ENCODE results near the gene GPR27. TPM values are rescaled to one million over a fixed set of nuclear protein-coding genes. Genes with fewer than 3 reads are reported as not detected.

The GPR27 gene, protein sequence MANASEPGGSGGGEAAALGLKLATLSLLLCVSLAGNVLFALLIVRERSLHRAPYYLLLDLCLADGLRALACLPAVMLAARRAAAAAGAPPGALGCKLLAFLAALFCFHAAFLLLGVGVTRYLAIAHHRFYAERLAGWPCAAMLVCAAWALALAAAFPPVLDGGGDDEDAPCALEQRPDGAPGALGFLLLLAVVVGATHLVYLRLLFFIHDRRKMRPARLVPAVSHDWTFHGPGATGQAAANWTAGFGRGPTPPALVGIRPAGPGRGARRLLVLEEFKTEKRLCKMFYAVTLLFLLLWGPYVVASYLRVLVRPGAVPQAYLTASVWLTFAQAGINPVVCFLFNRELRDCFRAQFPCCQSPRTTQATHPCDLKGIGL
- 2.7 to 3.6 TPM (median 3.1 TPM) in 5 replicates for total RNA-seq (2022; extraction: Qiagen RNA extraction)

DNA sequence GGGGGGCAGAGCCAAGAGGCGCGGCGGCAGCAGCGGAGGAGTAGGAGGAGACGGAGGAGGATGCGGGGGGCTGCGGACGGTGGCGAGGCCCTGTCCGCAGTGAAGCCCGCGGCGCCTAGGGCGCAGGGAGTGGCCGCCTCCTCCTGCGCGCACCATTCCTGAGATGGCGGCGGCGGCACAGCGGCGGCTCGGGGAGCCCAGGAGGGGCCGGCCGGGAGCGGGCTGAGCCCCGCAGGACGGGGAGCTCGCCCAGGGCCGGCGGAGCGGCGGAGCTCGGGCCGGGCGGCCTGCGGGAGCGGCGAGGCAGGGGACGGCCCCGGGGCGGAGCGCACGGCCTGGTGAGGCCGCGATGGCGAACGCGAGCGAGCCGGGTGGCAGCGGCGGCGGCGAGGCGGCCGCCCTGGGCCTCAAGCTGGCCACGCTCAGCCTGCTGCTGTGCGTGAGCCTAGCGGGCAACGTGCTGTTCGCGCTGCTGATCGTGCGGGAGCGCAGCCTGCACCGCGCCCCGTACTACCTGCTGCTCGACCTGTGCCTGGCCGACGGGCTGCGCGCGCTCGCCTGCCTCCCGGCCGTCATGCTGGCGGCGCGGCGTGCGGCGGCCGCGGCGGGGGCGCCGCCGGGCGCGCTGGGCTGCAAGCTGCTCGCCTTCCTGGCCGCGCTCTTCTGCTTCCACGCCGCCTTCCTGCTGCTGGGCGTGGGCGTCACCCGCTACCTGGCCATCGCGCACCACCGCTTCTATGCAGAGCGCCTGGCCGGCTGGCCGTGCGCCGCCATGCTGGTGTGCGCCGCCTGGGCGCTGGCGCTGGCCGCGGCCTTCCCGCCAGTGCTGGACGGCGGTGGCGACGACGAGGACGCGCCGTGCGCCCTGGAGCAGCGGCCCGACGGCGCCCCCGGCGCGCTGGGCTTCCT lies at the start of gene GPR27:
TSS of gene GPR27 (plus strand) at position 155 of the 909 bp plus-strand sequence. CDS start at position 350, 195 bp downstream.

DNA sequence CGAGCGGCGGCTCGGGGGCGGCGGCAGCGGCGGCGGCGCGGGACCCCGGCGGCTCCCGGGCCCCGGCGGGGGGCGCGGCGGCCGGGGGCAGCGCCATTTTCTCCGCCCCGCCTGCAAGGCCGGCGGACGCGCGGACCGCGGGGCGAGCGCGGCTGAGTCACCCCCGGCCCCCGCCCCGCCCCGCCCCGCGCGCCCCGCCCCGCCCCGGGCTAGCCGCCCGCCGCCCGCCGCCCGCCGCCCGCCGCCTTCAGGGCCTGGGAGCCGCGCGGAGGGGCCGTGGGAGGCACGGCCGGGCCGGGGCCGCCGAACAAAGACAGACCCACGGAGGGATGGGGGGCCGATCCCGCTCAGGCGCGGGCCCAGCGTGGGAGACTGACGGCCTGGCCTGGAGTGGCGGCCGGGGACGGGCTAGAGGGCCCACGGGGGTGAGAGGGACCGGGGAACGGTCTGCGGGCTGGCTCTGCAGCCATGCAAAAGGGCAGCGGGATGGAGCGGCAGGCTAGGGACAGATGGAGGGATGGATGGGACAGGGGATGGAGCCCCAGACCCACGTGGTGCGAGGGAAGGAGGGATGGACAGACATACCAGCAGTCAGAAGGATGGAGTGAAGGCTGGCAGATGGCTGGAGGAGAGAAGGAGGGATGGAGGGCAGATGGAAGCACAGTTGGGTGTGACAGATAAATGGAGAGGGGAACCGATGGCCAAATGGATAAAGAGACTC lies 28.2 kb upstream of the GPR27 start, which contains the start of gene EIF4E3:
TSS of gene EIF4E3 (minus strand) at position 132 of the 721 bp plus-strand sequence. CDS start at position 97, 35 bp downstream.

DNA sequence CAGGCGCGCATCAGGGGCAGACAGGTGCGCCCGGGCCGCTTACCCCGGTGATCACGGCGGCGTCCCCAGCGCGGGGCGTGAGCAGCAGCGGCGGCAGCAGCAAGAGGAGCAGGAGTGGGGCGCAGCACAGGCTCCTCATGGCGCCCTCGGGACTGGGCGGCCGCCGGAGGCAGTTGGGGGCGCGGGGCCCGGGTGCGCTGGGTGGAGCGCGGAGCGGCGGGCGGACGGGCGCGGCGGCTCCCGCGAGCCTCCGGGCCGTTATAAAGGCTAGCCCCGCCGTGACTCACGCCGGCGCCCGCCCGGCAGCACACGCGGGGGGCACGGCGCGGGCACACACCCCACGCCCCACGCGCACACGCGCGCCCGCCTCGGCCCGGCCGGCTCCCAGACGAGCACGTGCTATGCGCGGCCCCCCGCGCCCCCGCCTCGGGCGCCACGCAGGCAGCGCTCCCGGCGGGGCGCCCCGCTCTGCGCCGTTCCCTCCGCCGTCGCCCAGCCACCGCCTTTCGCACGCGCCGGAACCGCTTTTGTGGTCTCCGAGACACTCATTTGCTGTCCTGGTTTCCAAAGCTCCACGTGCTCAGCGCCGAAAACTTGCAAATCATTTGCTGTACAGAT lies 31.4 kb downstream of the GPR27 start, which contains the start of gene PROK2:
TSS of gene PROK2 (minus strand) at position 235 of the 618 bp plus-strand sequence. CDS start at position 139, 96 bp downstream.

Other genes with a start within 250 kb of the GPR27 start
- 6.0 to 10.2 TPM (median 9.4 TPM) in 5 replicates for gene FOXP1, start 170.1 kb upstream of the GPR27 start, total RNA-seq (2022; extraction: Qiagen RNA extraction)
- 2.7 to 3.7 TPM (median 3.4 TPM) in 5 replicates for gene EIF4E3, start 28.5 kb upstream of the GPR27 start, total RNA-seq (2022; extraction: Qiagen RNA extraction)
- gene PROK2, start 31.3 kb downstream of the GPR27 start, total RNA-seq (2022; extraction: Qiagen RNA extraction): 0.08 TPM in 1 of 5 replicates, not detected in the others